ENCODE results near the gene CEPT1.

DNA sequence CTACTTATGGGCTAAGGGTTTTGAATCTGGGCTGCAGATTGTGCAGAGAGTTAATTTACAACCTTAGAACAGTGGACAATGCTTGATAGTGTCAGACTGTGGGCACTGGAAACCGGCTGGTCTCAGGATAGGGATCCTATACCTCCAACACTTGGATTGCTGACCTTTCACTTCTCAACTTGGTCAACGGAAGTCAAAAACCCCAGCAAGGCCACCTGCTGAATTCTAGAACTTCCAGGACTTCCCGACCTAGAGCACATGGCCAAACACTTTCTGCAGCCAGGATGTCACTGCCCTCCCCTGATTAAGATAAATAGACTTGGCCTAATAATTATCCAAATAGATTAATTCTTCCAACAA is 60.8 kb downstream of the CEPT1 start:
- TF ChIP-seq, protein P1, sequence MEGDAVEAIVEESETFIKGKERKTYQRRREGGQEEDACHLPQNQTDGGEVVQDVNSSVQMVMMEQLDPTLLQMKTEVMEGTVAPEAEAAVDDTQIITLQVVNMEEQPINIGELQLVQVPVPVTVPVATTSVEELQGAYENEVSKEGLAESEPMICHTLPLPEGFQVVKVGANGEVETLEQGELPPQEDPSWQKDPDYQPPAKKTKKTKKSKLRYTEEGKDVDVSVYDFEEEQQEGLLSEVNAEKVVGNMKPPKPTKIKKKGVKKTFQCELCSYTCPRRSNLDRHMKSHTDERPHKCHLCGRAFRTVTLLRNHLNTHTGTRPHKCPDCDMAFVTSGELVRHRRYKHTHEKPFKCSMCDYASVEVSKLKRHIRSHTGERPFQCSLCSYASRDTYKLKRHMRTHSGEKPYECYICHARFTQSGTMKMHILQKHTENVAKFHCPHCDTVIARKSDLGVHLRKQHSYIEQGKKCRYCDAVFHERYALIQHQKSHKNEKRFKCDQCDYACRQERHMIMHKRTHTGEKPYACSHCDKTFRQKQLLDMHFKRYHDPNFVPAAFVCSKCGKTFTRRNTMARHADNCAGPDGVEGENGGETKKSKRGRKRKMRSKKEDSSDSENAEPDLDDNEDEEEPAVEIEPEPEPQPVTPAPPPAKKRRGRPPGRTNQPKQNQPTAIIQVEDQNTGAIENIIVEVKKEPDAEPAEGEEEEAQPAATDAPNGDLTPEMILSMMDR (conservative IDR thresholded peaks at IDR 0.05): no peak
- no peak for TF ChIP-seq ZFX (IDR thresholded peaks at IDR 0.05)
